Stomach (tissue), 4 donors: ENCODE data around the gene CST1.

Source experiments
- CTCF ChIP-seq, 7 experiments: fragments of 450-650 bp in 4 of 7; fragments of 200-600 bp in 3 of 7; sonication (generic) in 3 of 7; IDR thresholded peaks; one replicate each; pipeline ENCODE4 v1.5.1; 2016 to 2019; ENCODE audit warnings: antibody characterized with exemption in 7 of 7, control low read depth in 2 of 7, mild to moderate bottlenecking in 1 of 7
- POLR2A ChIP-seq, 4 donors: fragments of 450-650 bp; IDR thresholded peaks; one replicate each; pipeline ENCODE4 v1.6.1; 2016; ENCODE audit warnings: antibody characterized with exemption in 4 of 4, control low read depth in 2 of 4, mild to moderate bottlenecking in 1 of 4, moderate library complexity in 1 of 4
- POLR2AphosphoS5 ChIP-seq, 3 donors: sonication (generic); formaldehyde crosslinking; IDR thresholded peaks; one replicate each; pipeline ENCODE4 v1.6.1; 2016; ENCODE audit warnings: antibody characterized with exemption in 3 of 3

- TF ChIP-seq CTCF (IDR thresholded peaks at IDR 0.05): no peak
- TF ChIP-seq POLR2AphosphoS5 (IDR thresholded peaks at IDR 0.05): no peak
- no peak for TF ChIP-seq POLR2A (IDR thresholded peaks at IDR 0.05)
Observed at GRCh38 chr20:23752019-23752418, 1.3 kb upstream of the CST1 start.
